Measurements from ENCODE around the gene RBMS2. TPM values are rescaled to one million over a fixed set of nuclear protein-coding genes. Genes with fewer than 3 reads are reported as not detected.
"Not testable (repeated sequence)": the region's sequence is repeated elsewhere in the genome, so short reads cannot be mapped to it uniquely, and the experiment has no call there.

Gene RBMS2
- total and polyA plus RNA-seq, 7 donors, result 8.4 to 33.0 (median 20.6) TPM

- H3K27ac ChIP-seq, result peak overlapping the region in 2 of 4 donors; percentile 21 to 46
- no peaks in the 10 kb centered on the region for H3K27me3 ChIP-seq
- H3K4me3 ChIP-seq, result peak overlapping the region; percentile 40 to 67 (median 63)
- intact Hi-C loops (cut with DNase I), result no loop called here
- no peak for TF ChIP-seq POLR2A (IDR thresholded peaks at IDR 0.05)
- no peak for TF ChIP-seq POLR2AphosphoS5 (IDR thresholded peaks at IDR 0.05)
- no peak for TF ChIP-seq CTCF (IDR thresholded peaks at IDR 0.05)
- no peak for TF ChIP-seq EP300 (IDR thresholded peaks at IDR 0.05)
- no peaks in the 10 kb centered on the region for H3K36me3 ChIP-seq
- H3K4me1 ChIP-seq, result peaks cover 0 to 18% (median 17%) of the 10 kb centered on the region in 4 donors
- peak; percentile 80 for DNase-seq
- no peaks in the 10 kb centered on the region for H3K9me3 ChIP-seq
- 2 to 7% methylated on average over 44 of the region's 44 CpGs for WGBS, 2 donors
Observed at GRCh38 chr12:56487448-56488040, 34.1 kb upstream of the RBMS2 start.

GRCh38 chr12:56488041-56488955 is 33.3 kb upstream of the RBMS2 start, which contains the start of gene GLS2:
GLS2 (minus strand) TSS chr12:56488161; CDS start chr12:56488118, 43 bp downstream.
- peaks cover 0 to 18% (median 17%) of the 10 kb centered on the region in 4 donors for H3K4me1 ChIP-seq

GRCh38 chr12:56490360-56490759 is 31.3 kb upstream of the RBMS2 start:
- intact Hi-C loops (cut with DNase I), result no loop called here
- no peak overlapping the region for H3K27ac ChIP-seq
- no peaks in the 10 kb centered on the region for H3K27me3 ChIP-seq

More at GRCh38 chr12:56488041-56488955, 33.3 kb upstream of the RBMS2 start, which contains the start of gene GLS2:
- Histone ChIP-seq H3K4me3 (peak within 1 kb of the TSS; percentile 40 to 67 (median 63)), H3K27ac (peak within 1 kb of the TSS in 2 of 4 donors; percentile 21 to 46), H3K9me3 (no peaks in the 10 kb centered on the region), H3K36me3 (no peaks in the 10 kb centered on the region), H3K27me3 (no peaks in the 10 kb centered on the region)
- DNase-seq, result peak; percentile 87
- 13 to 27% methylated on average over 59 of the region's 59 CpGs for WGBS, 2 donors
- TF ChIP-seq CTCF (IDR thresholded peaks at IDR 0.05) (no peak), POLR2A (IDR thresholded peaks at IDR 0.05) (no peak), POLR2AphosphoS5 (IDR thresholded peaks at IDR 0.05) (no peak), EP300 (IDR thresholded peaks at IDR 0.05) (no peak)
- intact Hi-C loops (cut with DNase I), result no loop called here

GRCh38 chr12:56493409-56494105 is 28.1 kb upstream of the RBMS2 start:
- H3K4me1 ChIP-seq; H3K27me3 ChIP-seq; H3K27ac ChIP-seq; H3K4me3 ChIP-seq; DNase-seq; intact Hi-C loops (cut with DNase I); H3K9me3 ChIP-seq; H3K36me3 ChIP-seq: not testable (repeated sequence)
- 89 to 92% methylated on average over 31 of the region's 31 CpGs for WGBS, 2 donors

More at GRCh38 chr12:56490360-56490759, 31.3 kb upstream of the RBMS2 start:
- TF ChIP-seq CTCF (IDR thresholded peaks at IDR 0.05) (no peak), POLR2A (IDR thresholded peaks at IDR 0.05) (no peak), POLR2AphosphoS5 (IDR thresholded peaks at IDR 0.05) (no peak), EP300 (IDR thresholded peaks at IDR 0.05) (no peak)
- Histone ChIP-seq H3K4me3 (no peak overlapping the region), H3K36me3 (no peaks in the 10 kb centered on the region), H3K9me3 (no peaks in the 10 kb centered on the region), H3K4me1 (peaks cover 0 to 18% (median 17%) of the 10 kb centered on the region in 4 donors)
- DNase-seq, result no peak

GRCh38 chr12:56494106-56494415 is 27.6 kb upstream of the RBMS2 start:
- H3K36me3 ChIP-seq; H3K27me3 ChIP-seq; H3K27ac ChIP-seq; H3K4me1 ChIP-seq; H3K9me3 ChIP-seq; H3K4me3 ChIP-seq; DNase-seq; intact Hi-C loops (cut with DNase I): not testable (repeated sequence)
- WGBS, 2 donors, result 95 to 97% methylated on average over 15 of the region's 15 CpGs

- H3K4me3 ChIP-seq; H3K36me3 ChIP-seq; H3K27me3 ChIP-seq; H3K9me3 ChIP-seq; H3K4me1 ChIP-seq; DNase-seq; H3K27ac ChIP-seq; intact Hi-C loops (cut with DNase I): not testable (repeated sequence)
- WGBS, 2 donors, result 96 to 97% methylated on average over 27 of the region's 27 CpGs
Observed at GRCh38 chr12:56494481-56494880, 27.1 kb upstream of the RBMS2 start.
